GM18508 (cell line): ENCODE measurements around the gene ADCK1.
"Not testable (repeated sequence)": the region's sequence is repeated elsewhere in the genome, so short reads cannot be mapped to it uniquely, and the experiment has no call there.

ENCODE experiments used
- ATAC-seq: cut with Tn5 transposase; IDR thresholded peaks from one replicate; pipeline ENCODE4 v1.9.1; 2021; ENCODE audit warnings: moderate number of reproducible peaks; ENCODE audit not compliant: insufficient read depth, unreplicated experiment

Gene ADCK1

DNA sequence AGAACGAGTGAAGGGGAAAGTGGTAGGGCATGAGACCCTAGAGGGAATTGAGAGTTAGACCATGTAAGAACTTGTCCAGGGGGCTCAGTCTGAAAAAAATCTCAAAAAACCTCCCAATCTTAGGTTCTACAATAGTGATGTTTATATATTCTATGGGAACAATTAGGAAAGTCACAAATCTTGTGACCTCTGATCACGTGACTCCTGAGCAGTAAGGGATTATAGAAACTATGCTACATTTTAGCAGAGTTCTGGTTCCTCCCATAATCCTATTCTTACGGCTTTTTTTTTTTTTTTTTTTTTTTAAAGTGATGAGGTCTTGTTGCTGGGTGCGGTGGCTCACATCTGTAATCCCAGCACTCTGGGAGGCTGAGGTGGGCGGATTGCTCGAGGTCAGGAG, 5.8 kb downstream of the ADCK1 start:
- ATAC-seq: no peak

GRCh38 chr14:77808250-77808649, 8.3 kb downstream of the ADCK1 start:
- ATAC-seq: no peak

GRCh38 chr14:77809011-77809410, 9.1 kb downstream of the ADCK1 start:
- ATAC-seq: no peak

GRCh38 chr14:77812028-77812427, 12.1 kb downstream of the ADCK1 start:
- ATAC-seq: peak; percentile 63

- not testable (repeated sequence) for ATAC-seq
Measured at GRCh38 chr14:77812682-77813081, 12.8 kb downstream of the ADCK1 start.

- no peak for ATAC-seq
Measured at GRCh38 chr14:77822307-77822706, 22.4 kb downstream of the ADCK1 start.

DNA sequence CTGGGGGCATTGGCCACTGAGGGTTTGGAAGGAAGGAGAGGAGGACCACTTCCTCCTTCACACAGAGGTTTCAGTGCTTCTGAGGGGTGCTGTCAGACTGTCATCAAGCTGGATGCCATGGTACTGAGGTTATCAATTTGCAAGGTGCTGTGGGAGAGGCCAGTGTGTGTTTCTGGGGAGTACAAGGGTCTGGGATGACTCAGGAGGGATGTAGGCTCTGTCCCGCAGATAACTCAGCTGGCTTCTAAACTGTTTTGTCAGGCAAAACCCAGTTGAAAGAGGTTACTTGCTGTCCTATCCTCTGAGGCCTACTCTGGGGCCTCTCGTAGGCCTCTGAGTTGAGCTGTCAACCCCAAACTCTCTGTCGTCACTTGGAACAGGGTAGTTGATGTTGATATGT, 22.8 kb downstream of the ADCK1 start:
- no peak for ATAC-seq

DNA sequence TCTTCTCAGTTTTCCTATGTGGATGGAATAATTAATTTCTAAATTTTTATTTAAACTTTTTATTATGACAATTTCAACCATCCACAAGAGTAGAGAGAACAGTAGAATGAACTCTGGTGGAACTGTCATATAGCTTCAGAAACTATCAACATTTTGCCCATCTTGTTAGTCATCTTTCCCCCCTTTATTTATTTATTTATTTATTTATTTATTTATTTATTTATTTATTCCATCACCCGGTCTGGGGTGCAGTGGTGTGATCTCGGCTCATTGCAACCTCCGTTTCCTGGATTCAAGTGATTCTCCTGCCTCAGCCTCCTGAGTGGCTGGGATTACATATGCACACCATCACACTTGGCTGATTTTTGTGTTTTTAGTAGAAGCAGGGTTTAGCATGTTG, 23.5 kb downstream of the ADCK1 start:
- no peak for ATAC-seq

DNA sequence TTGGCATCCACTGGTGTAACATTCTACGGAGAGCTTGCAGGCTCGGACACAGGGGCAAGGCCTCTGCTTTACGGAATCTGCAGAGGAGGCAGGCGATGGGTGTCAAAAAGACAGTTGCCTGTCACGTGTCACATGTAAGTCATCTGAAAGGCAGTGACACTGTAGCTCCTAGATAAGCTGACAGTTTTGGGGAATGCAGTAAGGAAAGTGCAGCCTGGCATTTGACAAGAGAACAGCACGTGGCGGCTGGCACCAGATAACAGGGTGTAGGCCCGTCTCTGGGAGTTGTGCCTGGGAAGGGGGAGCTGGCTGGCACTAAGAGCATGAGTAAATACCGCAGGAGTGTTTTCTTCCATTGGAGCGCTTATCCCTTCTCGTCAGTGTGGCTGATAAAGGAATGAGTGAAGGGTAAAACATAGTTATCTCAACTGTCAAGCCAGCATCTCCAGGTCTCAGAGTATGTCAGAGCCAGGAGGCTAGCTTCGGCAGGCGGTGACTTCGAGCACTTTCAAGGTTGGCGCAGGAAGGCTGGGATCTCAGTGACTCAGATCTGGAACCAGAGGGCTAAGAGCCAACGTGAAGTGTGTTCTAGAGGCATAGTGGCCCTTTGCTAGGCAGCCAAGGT, 26.1 kb downstream of the ADCK1 start:
- ATAC-seq: no peak

- ATAC-seq: no peak
Measured at GRCh38 chr14:77830692-77831091, 30.8 kb downstream of the ADCK1 start.

GRCh38 chr14:77832297-77832696, 32.4 kb downstream of the ADCK1 start:
- no peak for ATAC-seq

- ATAC-seq: no peak
Measured at GRCh38 chr14:77837926-77838325, 38.0 kb downstream of the ADCK1 start.

GRCh38 chr14:77838831-77839511, 39.1 kb downstream of the ADCK1 start:
- no peak for ATAC-seq

DNA sequence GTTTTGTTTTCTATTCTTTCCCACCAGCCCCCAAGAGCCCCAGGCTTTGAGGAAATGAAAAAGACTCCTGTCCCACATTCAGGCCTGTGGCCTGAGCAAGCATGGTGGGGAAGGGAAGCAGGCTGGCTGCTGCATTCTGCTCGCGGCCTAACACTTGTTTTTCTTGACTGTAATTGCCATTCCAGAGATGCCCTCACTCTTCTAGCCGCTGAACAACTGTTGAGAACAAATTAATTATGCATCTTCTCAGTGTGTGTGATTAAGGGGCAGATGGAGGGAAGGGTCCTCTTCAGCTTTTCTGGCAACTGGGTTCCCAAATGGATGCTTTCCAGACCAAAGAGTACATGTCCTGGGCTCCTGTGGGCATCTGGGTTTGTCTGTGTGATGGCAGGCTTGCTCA, 43.3 kb downstream of the ADCK1 start:
- ATAC-seq: no peak

- ATAC-seq: no peak
Measured at GRCh38 chr14:77843651-77844050, 43.7 kb downstream of the ADCK1 start.

DNA sequence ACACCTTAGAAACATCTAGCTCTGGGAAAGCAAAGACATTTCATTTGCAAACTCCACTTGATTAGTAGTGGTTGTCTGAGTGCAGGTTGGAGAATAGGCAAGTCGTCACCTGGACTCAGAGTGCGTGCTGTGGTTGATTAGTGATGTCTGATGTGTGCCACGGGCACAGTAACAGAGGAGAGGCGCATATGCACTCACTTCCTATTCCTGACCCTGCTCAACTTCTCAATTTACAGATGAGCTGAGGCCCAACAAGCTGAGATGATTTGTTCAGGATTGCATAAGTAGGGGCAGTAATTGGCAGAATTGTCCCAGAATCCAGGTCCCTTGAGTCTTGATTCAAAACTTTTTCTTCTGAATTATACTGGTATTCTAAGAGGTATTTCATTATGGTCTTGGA, 44.9 kb downstream of the ADCK1 start:
- ATAC-seq: no peak

GRCh38 chr14:77848031-77848430, 48.1 kb downstream of the ADCK1 start:
- ATAC-seq: no peak

DNA sequence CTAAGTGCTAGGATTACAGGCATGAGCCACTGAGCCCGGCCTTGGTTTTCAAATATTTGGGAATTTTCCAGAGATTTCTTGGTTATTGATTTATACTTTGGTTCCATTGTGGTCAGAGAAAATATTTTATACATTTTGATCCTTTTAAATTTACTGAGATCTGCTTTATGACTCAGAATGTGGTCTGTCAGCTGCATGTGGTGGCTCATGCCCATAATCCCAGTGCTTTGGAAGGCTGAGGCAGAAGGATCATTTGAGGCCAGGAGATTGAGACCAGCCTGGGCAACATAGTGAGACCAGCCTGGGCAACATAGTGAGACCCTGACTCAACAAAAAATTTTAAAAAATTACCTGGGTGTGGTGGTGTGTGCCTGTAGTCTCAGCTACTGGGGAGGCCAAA, 49.8 kb downstream of the ADCK1 start:
- ATAC-seq: no peak

- ATAC-seq: no peak
Measured at GRCh38 chr14:77853919-77854318, 54.0 kb downstream of the ADCK1 start.

DNA sequence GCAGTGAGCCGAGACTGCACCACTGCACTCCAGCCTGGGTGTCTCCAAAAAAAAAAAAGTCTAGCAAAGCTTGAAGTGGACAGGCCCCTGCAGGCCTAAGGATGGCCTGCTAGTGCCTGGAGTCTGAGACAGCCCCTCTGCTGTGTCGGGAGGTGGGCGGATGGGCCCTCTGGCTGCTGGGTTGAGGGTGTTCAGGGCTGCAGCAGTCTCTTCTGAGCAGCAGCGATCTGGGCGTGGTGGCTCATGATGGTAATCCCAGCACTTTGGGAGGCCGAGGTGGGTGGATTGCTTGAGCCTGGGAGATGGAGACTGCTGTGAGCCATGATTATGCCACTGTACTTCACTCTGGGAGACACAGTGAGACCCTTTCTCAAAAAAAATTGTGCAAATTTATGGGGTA, 57.0 kb downstream of the ADCK1 start:
- no peak for ATAC-seq

DNA sequence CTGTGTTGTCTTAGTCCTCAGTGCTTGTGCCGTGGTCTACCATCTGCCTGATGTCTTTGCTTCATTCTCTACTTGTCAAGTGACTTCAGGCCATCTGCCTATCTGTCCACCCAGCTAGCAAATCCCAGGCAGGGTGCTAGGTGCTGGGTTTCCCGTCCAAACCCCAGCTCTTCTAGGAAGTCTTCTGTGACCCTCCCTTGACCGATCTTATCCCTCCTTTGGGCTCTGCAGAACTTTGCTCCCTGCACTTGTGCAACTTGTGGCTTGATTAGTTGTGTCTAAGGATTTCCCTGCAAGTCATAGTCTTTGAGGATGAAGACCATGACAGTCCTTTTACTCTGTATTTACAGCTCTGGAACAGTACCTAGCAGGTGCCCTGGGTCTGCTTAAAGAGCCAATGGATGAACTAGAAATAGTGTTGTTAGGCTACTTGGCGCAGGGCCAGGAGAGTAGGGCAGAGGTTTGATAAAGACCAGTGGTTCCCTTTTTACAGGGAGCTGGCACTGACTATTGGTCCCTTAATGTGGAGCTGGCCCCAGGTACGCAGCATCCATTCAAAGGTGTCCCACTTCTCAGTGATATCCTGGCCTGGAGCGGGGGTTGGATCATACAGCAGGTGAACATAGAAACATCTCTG, 60.1 kb downstream of the ADCK1 start:
- ATAC-seq: no peak

DNA sequence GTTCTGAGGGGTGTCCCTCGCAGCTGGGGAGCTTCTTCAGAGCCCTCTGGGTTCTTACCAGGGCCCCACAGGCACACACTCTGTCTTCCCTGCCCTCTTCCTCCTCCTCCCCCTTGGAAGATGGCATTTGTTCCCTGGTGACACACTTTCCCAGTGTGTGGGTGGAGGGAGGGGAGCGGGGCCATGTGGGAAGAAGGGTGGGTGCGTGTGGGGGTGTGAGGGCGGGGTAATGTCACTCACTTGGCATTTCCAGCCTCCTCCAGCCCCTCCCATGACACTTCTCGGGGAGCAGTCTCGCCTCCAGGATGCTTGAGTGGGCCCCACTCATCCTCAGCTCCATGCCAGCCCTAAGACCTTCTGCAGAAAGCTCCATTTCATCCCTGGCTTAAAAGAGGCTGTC, 61.3 kb downstream of the ADCK1 start:
- no peak for ATAC-seq
